Keratinocyte (primary cell): ENCODE results near the gene RFTN1. TPM values are rescaled to one million over a fixed set of nuclear protein-coding genes. Genes with fewer than 3 reads are reported as not detected.

Source experiments
- DNase-seq: peaks from one replicate; pipeline ENCODE4 v3.0.0-alpha.2; 2011; ENCODE audit warnings: low read depth, missing footprints, low spot score
- FAIRE-seq: peaks from 2 replicates; lab custom pipeline; 2011; peaks lifted over from hg19 to GRCh38; lab: Jason Lieb, UNC
- H2AFZ ChIP-seq: 2 replicates; pipeline ENCODE4 v1.6.0; 2012; ENCODE audit warnings: low read length, control low read depth, inconsistent platforms; ENCODE audit not compliant: control insufficient read depth
- H3K27ac ChIP-seq: 2 replicates; pipeline ENCODE4 v1.5.1; 2011; ENCODE audit warnings: low read length; ENCODE audit not compliant: control insufficient read depth, insufficient read depth
- H3K27me3 ChIP-seq: 3 replicates; pipeline ENCODE4 v1.6.0; 2011; ENCODE audit warnings: low read length; ENCODE audit not compliant: control insufficient read depth, insufficient read depth; ENCODE audit errors: extremely low read depth
- H3K36me3 ChIP-seq, 2 experiments: 2 replicates in 1 of 2; 3 replicates in 1 of 2; pipeline ENCODE4 v1.5.1; 2011; ENCODE audit warnings: low read length in 2 of 2, mild to moderate bottlenecking in 1 of 2; ENCODE audit not compliant: control insufficient read depth in 2 of 2, insufficient read depth in 2 of 2; ENCODE audit errors: extremely low read depth in 1 of 2
- H3K4me1 ChIP-seq: 3 replicates; pipeline ENCODE4 v1.5.1; 2011; ENCODE audit warnings: low read length; ENCODE audit not compliant: control insufficient read depth, insufficient read depth; ENCODE audit errors: extremely low read depth
- H3K4me2 ChIP-seq: 3 replicates; pipeline ENCODE4 v1.6.0; 2011; ENCODE audit warnings: low read depth, low read length; ENCODE audit not compliant: control insufficient read depth, insufficient read depth; ENCODE audit errors: extremely low read depth
- H3K4me3 ChIP-seq, 3 experiments: fragments of 200-600 bp in 1 of 3; sonication (generic) in 1 of 3; 2 replicates in 2 of 3; 3 replicates in 1 of 3; pipeline ENCODE4 v1.5.1; 2011 to 2016; ENCODE audit warnings: low read length in 3 of 3, mild to moderate bottlenecking in 3 of 3, control low read depth in 2 of 3, inconsistent platforms in 1 of 3, low read depth in 1 of 3, mixed read lengths in 1 of 3, mixed run types in 1 of 3, moderate library complexity in 1 of 3; ENCODE audit not compliant: control insufficient read depth in 2 of 3, insufficient read depth in 2 of 3; ENCODE audit errors: extremely low read depth in 1 of 3
- H3K79me2 ChIP-seq: 2 replicates; pipeline ENCODE4 v1.6.0; 2012; ENCODE audit warnings: low read length; ENCODE audit not compliant: control insufficient read depth, insufficient read depth
- H3K9ac ChIP-seq: 3 replicates; pipeline ENCODE4 v1.6.0; 2011; ENCODE audit warnings: low read length; ENCODE audit not compliant: control insufficient read depth, insufficient read depth; ENCODE audit errors: extremely low read depth
- H3K9me1 ChIP-seq: 3 replicates; pipeline ENCODE4 v1.6.0; 2011; ENCODE audit warnings: low read length; ENCODE audit not compliant: control insufficient read depth, insufficient read depth; ENCODE audit errors: extremely low read depth
- H3K9me3 ChIP-seq: 2 replicates; pipeline ENCODE4 v1.5.1; 2012; ENCODE audit warnings: low read depth, low read length; ENCODE audit not compliant: control insufficient read depth
- H4K20me1 ChIP-seq: 3 replicates; pipeline ENCODE4 v1.6.0; 2011; ENCODE audit warnings: low read length; ENCODE audit not compliant: control insufficient read depth, insufficient read depth; ENCODE audit errors: extremely low read depth
- CTCF ChIP-seq, 3 experiments: IDR thresholded peaks in 1 of 3; conservative IDR thresholded peaks in 1 of 3; optimal IDR thresholded peaks in 1 of 3; 2 replicates in 2 of 3; 3 replicates in 1 of 3; pipeline versions ENCODE3 to v1.5.1; 2011; ENCODE audit warnings: low read length in 3 of 3, mild to moderate bottlenecking in 3 of 3, moderate library complexity in 2 of 3, control low read depth in 1 of 3, inconsistent platforms in 1 of 3; ENCODE audit not compliant: insufficient read depth in 2 of 3; ENCODE audit errors: extremely low read depth in 1 of 3
- EZH2 ChIP-seq: IDR thresholded peaks from one replicate; pipeline ENCODE4 v1.6.1; 2012; ENCODE audit warnings: inconsistent platforms, mild to moderate bottlenecking, low read length, moderate library complexity
- dilution Hi-C: fragments of 300-500 bp; cut with MboI; formaldehyde crosslinking; loops from one replicate; pipeline ENCODE4 v1.7.0; 2020; ENCODE audit warnings: low sequenced_read_pairs; ENCODE audit not compliant: extremely low pct_ligation_motif_present
- polyA plus RNA-seq, 5 experiments: library from polyadenylated mRNA; depleted of rRNA in 3 of 5; stranded (reverse) in 3 of 5; stranded (forward) in 1 of 5; unstranded in 1 of 5; fragments of >200 nt; gene quantifications; 1 replicate in 1 of 5; 2 replicates in 3 of 5; 3 replicates in 1 of 5; pipeline versions ENCODE4 v1.2.1 to v1.2.3, GENCODE V29; 2011 to 2012; ENCODE audit warnings: missing spikeins in 2 of 5, low read depth in 1 of 5, low replicate concordance in 1 of 5

Gene RFTN1
- polyA plus RNA-seq, 1 donor (not counting 4 experiments of a cell fraction or from before 2014, with no cell fraction given) = 18.0 TPM

GRCh38 chr3:16516695-16517481 is 3.4 kb upstream of the RFTN1 start:
- no peaks in the 10 kb centered on the region for H3K9me3 ChIP-seq
- FAIRE-seq (no peak), DNase-seq (no peak)
- TF ChIP-seq CTCF (optimal IDR thresholded peaks at IDR 0.05 in 1 of 3, IDR thresholded peaks at IDR 0.05 in 1 of 3, conservative IDR thresholded peaks at IDR 0.05 in 1 of 3; ENCODE audit: extremely low read depth in 1 of 3, insufficient read depth in 2 of 3, low read length in 3 of 3) (peak; percentile 26 to 66 (median 38)), EZH2 (no peak)
- no peak overlapping the region for H2AFZ ChIP-seq
- H3K4me3 ChIP-seq = no peak overlapping the region
- H3K27ac ChIP-seq = no peak overlapping the region
- peaks cover 5% of the 10 kb centered on the region for H3K27me3 ChIP-seq
- H3K9ac ChIP-seq = no peak overlapping the region
- H3K9me1 ChIP-seq = no peaks in the 10 kb centered on the region
- no peaks in the 10 kb centered on the region for H4K20me1 ChIP-seq
- H3K36me3 ChIP-seq = no peaks in the 10 kb centered on the region
- peaks cover 12% of the 10 kb centered on the region for H3K79me2 ChIP-seq
- H3K4me2 ChIP-seq = no peak overlapping the region
- peaks cover 15% of the 10 kb centered on the region for H3K4me1 ChIP-seq
- dilution Hi-C loops = no loop called here

- DNase-seq (no peak), FAIRE-seq (no peak)
- Histone ChIP-seq H3K9me3 (no peaks in the 10 kb centered on the region), H2AFZ (no peak overlapping the region), H3K27ac (no peak overlapping the region), H3K9ac (no peak overlapping the region), H3K27me3 (peaks cover 5% of the 10 kb centered on the region), H3K4me2 (no peak overlapping the region), H4K20me1 (no peaks in the 10 kb centered on the region), H3K79me2 (peaks cover 19% of the 10 kb centered on the region), H3K4me1 (peaks cover 20% of the 10 kb centered on the region), H3K36me3 (peaks cover 0 to under 1% of the 10 kb centered on the region in 2 experiments), H3K4me3 (no peak overlapping the region), H3K9me1 (no peaks in the 10 kb centered on the region)
- dilution Hi-C loops = no loop called here
- no peak for TF ChIP-seq EZH2
- TF ChIP-seq CTCF (optimal IDR thresholded peaks at IDR 0.05 in 1 of 3, IDR thresholded peaks at IDR 0.05 in 1 of 3, conservative IDR thresholded peaks at IDR 0.05 in 1 of 3; ENCODE audit: extremely low read depth in 1 of 3, insufficient read depth in 2 of 3, low read length in 3 of 3) = no peak
Observed at GRCh38 chr3:16515885-16516420, 2.5 kb upstream of the RFTN1 start.
